NCI-H1694 treated with DMSO at 0.1 percent for 48 hours (cell line): Measurements from ENCODE around the gene CNGA3.
"Not testable (repeated sequence)": the region's sequence is repeated elsewhere in the genome, so short reads cannot be mapped to it uniquely, and the experiment has no call there.

ENCODE experiments used
- DNase-seq: peaks from one replicate; lab custom pipeline; 2025; lab: John Stamatoyannopoulos, UW

CNGA3 gene

GRCh38 chr2:98346311-98347236 is at the start of gene CNGA3:
Gene CNGA3, plus strand, starts transcription at chr2:98346456. Its CDS starts 23,520 bp downstream, at chr2:98369976.
- no peak for DNase-seq

- DNase-seq, result no peak
These were observed 48.2 kb upstream of the CNGA3 start for GRCh38 chr2:98297817-98298682.

DNA sequence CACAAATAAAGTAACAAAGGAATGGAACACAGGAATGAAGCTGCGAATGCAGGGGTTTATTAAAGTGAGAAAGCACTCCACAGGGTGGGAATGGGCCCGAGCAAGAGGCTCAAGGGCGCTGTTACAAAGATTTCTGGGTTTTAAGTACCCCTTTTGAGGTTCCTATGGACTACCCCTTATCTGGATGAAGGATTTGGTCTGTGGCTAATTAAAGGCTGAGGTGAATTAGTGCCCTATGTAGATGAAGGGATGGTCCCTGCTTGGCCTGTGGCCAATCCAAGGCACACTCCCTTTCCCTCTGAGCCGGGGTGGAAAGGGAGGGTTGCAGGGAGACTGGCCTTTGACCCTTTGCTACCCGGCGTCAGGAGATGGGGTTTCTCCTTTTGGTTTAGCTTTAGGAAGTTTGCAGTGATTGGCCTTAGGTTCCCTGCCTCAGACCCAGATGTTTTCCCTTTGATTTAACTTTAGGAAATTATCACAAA is 47.5 kb upstream of the CNGA3 start:
- no peak for DNase-seq

DNA sequence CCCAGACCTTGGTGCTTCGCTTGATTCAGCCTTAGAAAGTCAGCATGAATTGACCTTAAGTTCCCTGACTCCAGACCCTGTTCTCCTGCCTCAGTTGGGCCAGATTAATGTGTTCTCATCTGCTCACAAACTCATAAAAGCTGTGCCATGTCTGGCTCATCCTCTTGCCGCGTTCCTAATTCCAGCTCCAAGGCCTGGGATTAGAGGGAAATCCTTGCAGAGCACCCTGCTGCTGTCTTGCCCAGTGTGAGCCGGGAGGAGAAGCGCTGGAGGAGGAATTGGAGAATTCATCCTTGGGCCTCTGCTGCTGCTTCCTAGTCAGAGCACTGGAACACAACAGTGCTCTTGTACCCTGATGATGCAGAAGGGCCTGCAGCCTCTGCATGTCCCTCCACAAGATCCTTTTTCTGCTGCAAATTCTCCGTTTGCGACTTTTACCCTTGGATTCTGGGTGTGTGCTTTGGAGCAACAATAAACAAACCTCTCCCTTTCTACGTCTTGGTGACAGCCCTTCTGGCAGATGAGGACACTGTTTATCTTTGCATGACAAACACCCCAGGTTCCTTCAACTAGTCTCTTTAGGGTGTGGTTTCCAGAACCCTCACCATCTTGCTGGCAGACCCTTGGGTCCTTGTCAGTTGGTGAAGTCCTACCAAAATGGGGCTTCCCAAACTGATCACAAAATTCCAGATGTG is 46.9 kb upstream of the CNGA3 start:
- DNase-seq, result no peak

DNA sequence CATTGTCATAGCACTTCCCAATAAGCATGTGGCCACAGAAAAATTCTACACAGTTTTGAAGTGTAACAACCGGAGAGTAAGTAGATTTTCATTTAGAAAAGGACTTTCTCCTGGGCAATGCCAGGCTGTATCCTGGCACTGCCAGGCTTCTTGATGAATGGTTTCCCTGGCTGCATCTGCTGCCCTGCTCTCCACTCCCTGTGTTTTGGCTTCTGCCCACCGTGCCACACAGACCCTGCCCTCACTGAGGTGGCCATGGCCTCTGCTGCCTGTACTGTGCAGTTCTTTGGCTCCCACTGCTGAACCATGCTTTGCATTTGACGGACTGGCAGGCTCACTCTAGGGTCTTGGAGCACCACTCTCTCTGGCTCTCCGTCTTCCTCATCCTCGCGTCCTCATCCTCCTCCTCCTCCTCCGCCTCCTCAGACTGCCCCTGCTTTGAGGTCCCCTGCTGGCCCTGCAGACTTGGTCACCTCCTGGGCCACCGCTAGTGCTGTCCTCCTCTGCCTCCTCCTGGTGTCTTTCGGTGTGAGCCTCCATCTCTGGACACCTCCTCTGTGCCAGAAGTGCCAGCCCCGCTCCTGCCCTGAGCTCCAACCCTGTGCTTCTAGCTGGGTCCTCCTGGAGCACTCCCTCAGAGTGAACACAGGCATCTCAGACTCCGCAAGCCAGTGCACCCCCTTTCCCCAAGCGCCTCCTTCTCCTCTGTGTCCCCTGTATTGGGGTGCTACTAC is 45.9 kb upstream of the CNGA3 start:
- DNase-seq, result no peak

DNA sequence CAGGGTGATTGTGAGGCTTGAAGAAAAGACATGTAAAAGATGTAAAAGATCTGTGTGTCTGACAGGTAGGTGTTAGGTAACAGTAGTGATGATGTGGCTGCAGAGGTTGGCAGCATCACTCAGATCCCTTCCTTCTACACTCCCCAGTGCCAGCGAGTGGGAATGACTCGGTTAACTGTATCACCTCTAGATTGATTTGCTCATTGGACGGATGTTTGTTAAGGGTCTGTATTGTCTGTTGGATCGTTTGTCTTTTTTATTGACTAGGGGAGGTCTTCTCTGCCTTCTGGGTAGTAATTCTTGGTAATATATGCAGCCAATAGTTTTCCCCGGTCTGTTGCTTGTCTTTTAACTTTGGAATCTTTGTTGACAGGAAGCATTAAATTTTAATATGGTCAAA is 44.8 kb upstream of the CNGA3 start:
- no peak for DNase-seq

DNA sequence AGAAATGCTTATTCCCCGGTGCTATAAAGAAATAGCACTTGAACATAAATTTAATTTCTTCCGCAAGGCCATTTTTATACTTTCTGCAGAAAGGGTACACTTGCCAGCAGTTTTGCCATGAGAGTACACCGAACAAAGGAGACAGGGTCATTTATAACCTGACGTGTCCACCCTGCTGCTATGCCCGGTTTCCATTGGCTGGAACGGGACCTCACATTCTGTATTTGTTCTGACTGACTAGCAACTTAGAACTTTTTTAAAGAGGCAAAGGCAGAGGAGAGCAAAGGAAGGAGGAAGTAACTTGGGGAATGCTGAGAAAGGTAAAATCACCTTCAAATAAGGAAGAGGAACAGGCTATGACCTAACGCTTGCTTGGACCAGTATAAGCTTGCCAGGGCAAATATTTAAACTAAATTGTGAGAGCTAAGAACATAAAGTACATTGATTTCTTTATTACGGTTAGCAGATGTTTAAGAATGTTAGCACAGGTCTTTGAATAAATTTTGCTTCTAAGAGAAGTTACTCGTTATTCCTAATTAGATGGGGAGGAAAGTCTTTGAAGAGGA is 39.0 kb upstream of the CNGA3 start:
- not testable (repeated sequence) for DNase-seq

DNA sequence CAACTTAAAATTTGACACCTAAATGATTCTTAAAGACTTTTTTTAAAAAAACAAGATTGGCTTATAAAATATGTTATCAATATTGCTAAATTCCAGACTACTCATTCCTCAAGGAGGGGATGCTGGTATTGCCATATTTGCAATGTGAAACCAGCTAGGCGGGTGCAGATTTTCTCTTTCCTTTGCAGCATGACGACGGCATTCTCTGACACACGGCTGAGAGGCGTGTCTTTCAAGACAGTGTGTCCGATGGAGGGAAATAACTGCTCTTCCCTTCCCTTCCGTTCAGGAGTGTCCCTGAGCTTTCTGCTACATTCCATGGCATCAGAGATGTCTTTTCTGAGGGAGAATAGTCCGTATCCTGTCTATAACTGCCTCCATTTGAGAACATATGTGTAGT is 38.2 kb upstream of the CNGA3 start:
- no peak for DNase-seq

- DNase-seq, result no peak
These were observed 37.7 kb upstream of the CNGA3 start for GRCh38 chr2:98308532-98308931.

- no peak for DNase-seq
These were observed 36.7 kb upstream of the CNGA3 start for GRCh38 chr2:98309580-98309979.

- no peak for DNase-seq
These were observed 36.2 kb upstream of the CNGA3 start for GRCh38 chr2:98310010-98310409.

DNA sequence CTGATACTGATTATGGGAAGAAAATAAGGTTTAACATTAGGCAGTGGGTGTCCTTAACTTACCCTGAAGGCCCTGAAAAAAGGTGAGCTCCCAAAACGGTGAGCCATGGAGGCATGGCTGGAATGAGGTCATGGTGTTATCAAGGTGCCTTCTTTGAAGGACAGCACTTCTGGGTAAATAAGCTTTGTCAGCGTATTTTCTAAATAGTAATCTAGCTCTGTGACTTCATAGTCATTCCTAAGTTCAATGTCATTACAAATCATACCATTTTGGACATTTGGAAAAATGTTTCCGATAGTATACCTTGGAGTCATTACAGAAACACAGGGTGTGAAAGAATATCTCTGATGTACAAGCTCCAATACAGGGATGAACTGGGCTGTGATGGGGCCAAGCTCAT is 35.2 kb upstream of the CNGA3 start:
- DNase-seq, result no peak

- DNase-seq, result no peak
These were observed 34.3 kb upstream of the CNGA3 start for GRCh38 chr2:98311771-98312545.

DNA sequence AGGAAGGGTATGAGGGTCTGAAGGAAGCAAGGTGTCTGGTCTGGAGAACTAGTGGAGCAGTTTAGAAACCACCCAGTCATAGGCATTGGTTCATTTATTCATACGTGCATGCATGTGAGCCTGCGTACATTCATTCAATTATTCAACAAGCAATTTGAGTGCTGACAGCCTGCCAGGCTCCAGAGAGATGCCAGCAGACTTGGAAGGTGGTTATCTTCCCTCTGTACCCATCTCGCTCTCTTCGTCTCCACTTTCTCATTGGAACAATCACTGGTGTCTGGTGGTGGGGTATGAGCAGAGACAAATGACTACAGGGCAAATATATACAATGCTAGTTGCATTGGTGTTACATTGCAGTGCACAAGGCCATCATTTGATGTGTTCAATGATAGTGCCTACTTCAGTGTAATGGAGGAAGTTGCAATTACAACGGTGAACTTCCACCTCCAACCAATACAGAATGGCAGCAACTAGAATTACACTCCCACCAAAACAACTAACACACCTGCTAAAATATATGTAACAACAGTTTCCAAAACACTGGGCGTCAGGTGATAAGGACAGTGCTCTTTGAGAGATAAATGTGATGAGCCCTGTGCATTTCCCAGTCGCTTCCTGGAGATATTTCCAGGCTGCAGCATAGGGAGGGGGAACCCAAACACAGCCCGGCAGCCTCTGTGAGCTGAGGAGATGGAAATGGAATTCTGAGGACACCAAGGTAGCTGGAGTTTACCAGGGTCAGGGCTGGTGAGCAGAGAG is 32.6 kb upstream of the CNGA3 start:
- DNase-seq, result no peak

- DNase-seq, result no peak
These were observed 32.0 kb upstream of the CNGA3 start for GRCh38 chr2:98314251-98314650.

DNA sequence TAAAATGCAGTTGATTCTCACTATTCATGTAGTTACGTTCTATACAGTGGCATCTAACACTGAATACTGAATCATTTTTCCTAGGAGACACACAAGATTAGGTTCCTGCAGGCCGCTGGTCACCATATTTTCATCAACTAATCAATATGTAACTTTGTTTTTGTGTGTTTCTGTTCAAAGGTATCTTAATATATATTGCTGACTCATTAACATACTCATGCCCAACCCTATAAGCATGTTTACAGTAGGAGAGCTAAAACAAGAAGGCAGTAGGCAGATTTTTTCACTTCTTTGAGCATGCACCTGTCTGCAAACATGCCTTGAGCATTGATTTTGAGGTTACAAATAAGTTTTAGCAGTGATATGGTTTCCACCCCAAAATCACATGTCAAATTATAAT is 30.3 kb upstream of the CNGA3 start:
- no peak for DNase-seq

DNA sequence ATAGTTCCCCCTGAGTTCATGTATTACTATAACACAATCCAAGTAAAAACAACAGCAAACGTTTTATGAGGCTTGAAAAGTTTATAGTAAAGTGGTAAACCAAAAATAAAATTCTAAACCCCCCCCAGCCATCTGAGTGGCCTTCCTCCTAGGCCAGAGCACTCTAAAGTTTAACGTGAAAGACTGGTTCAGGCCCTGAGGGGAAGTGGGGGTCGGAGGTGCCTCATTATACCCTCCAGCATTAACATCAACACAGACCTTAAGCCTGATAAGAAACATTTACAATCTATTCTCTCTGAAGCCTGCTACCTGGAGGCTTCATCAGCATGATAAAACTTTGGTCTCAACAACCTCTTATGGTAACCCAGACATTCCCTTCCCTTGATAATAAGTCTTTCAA is 29.0 kb upstream of the CNGA3 start:
- DNase-seq, result no peak

- not testable (repeated sequence) for DNase-seq
These were observed 26.1 kb upstream of the CNGA3 start for GRCh38 chr2:98320171-98320570.

- no peak for DNase-seq
These were observed 22.1 kb upstream of the CNGA3 start for GRCh38 chr2:98324181-98324580.

GRCh38 chr2:98327776-98328175 is 18.5 kb upstream of the CNGA3 start:
- no peak for DNase-seq
